Left ventricle myocardium superior (tissue), 1 donor: ENCODE results near the gene GNGT2. TPM values are rescaled to one million over a fixed set of nuclear protein-coding genes. Genes with fewer than 3 reads are reported as not detected.

Experiments
- ATAC-seq: fragments of 200-7000 bp; cut with Tn5 transposase; one replicate; pipeline ENCODE4 v1.9.1; 2020; ENCODE audit warnings: mild to moderate bottlenecking, moderate library complexity
- DNase-seq: peaks from one replicate; pipeline ENCODE4 v3.0.0-alpha.2; 2020
- intact Hi-C: fragments of 100-400 bp; cut with micrococcal nuclease; formaldehyde crosslinking; loops from one replicate; pipeline ENCODE4 v1.11.0; 2022
- total RNA-seq: library from RNA; stranded (reverse); fragmentation: NEBNext Ultra II Directional; extraction: Animal tissue kit (Norgen Biotek cat#: 25700); gene quantifications from one replicate; pipeline ENCODE4 v1.2.1, GENCODE V29; 2021
- donor health status: DM: no; HTN: yes; CAD: no; lungs with severe emphysema.

The GNGT2 gene
- total RNA-seq, 1 donor from 2014 or later, result 1.2 TPM

GRCh38 chr17:49216953-49217650 lies 6.7 kb upstream of the GNGT2 start:
- DNase-seq (peak; percentile 61), ATAC-seq (peak; percentile 84)
- intact Hi-C loops, result no loop called here

GRCh38 chr17:49216482-49216881 lies 6.1 kb upstream of the GNGT2 start:
- ATAC-seq (no peak), DNase-seq (no peak)
- intact Hi-C loops, result no loop called here

GRCh38 chr17:49214676-49215360 lies 4.4 kb upstream of the GNGT2 start:
- no peak for ATAC-seq
- DNase-seq, result peak; percentile 55
- intact Hi-C loops, result no loop called here

- no peak for DNase-seq
- ATAC-seq, result no peak
Observed at GRCh38 chr17:49213847-49214246, 3.5 kb upstream of the GNGT2 start.

GRCh38 chr17:49213399-49213798 lies 3.0 kb upstream of the GNGT2 start:
- DNase-seq, result no peak

More at GRCh38 chr17:49213847-49214246, 3.5 kb upstream of the GNGT2 start:
- intact Hi-C loops, result no loop called here

GRCh38 chr17:49209061-49209571 lies 1.3 kb downstream of the GNGT2 start:
- no peak for DNase-seq
- no peak for ATAC-seq
- intact Hi-C loops, result no loop called here

More at GRCh38 chr17:49213399-49213798, 3.0 kb upstream of the GNGT2 start:
- ATAC-seq, result no peak
- intact Hi-C loops, result no loop called here

- no peak for ATAC-seq
- DNase-seq, result no peak
- intact Hi-C loops, result no loop called here
Observed at GRCh38 chr17:49204516-49204915, 5.9 kb downstream of the GNGT2 start.

GRCh38 chr17:49203796-49204195 lies 6.6 kb downstream of the GNGT2 start:
- intact Hi-C loops, result no loop called here
- no peak for ATAC-seq
- DNase-seq, result no peak

GRCh38 chr17:49201481-49201927 lies 8.9 kb downstream of the GNGT2 start:
- peak; percentile 45 for ATAC-seq
- DNase-seq, result no peak
- intact Hi-C loops, result no loop called here

GRCh38 chr17:49200423-49201083 lies 9.8 kb downstream of the GNGT2 start:
- DNase-seq (no peak), ATAC-seq (no peak)
- intact Hi-C loops, result no loop called here

- intact Hi-C loops, result no loop called here
- no peak for ATAC-seq
Observed at GRCh38 chr17:49198211-49198610, 12.2 kb downstream of the GNGT2 start.

GRCh38 chr17:49197346-49197998 lies 12.9 kb downstream of the GNGT2 start:
- ATAC-seq (no peak), DNase-seq (no peak)
- intact Hi-C loops, result no loop called here

More at GRCh38 chr17:49198211-49198610, 12.2 kb downstream of the GNGT2 start:
- DNase-seq, result no peak

- ATAC-seq (no peak), DNase-seq (no peak)
- intact Hi-C loops, result no loop called here
Observed at GRCh38 chr17:49196520-49196919, 13.9 kb downstream of the GNGT2 start.

- ATAC-seq (no peak), DNase-seq (no peak)
- intact Hi-C loops, result no loop called here
Observed at GRCh38 chr17:49195751-49196150, 14.6 kb downstream of the GNGT2 start.

GRCh38 chr17:49194297-49194607 lies 16.1 kb downstream of the GNGT2 start:
- ATAC-seq (no peak), DNase-seq (no peak)
- intact Hi-C loops, result loop anchor here (5.0 kb wide), 1 partner anchor 33 kb away; no protein-coding TSS in a partner anchor

- intact Hi-C loops, result loop anchor here (5.0 kb wide), 1 partner anchor 34 kb away; no protein-coding TSS in a partner anchor
- ATAC-seq (no peak), DNase-seq (peak; percentile 32)
Observed at GRCh38 chr17:49193513-49194296, 16.7 kb downstream of the GNGT2 start.

GRCh38 chr17:49191917-49192741 lies 18.2 kb downstream of the GNGT2 start:
- ATAC-seq, result peak; percentile 92
- intact Hi-C loops, result loop anchor here (5.0 kb wide), 1 partner anchor 35 kb away; no protein-coding TSS in a partner anchor
- peak; percentile 91 for DNase-seq
